Activated naive CD4-positive, alpha-beta T cell treated with anti-CD3 and anti-CD28 coated beads for 36 hours (primary cell): ENCODE measurements around the gene TFIP11. TPM values are rescaled to one million over a fixed set of nuclear protein-coding genes. Genes with fewer than 3 reads are reported as not detected.
"Not testable (repeated sequence)": the region's sequence is repeated elsewhere in the genome, so short reads cannot be mapped to it uniquely, and the experiment has no call there.

Experiments used
- CTCF ChIA-PET: fragments of 350-600 bp; sonication (Branson Sonifier 250); formaldehyde crosslinking; loops from one replicate; lab custom pipeline; 2021; ENCODE audit warnings: antibody characterized with exemption; lab: Charles Lee
- DNase-seq: peaks from one replicate; pipeline ENCODE4 v3.0.0-alpha.2; 2020
- H3K27ac Mint-ChIP-seq: one replicate; pipeline ENCODE4 v1.8.0; 2021; ENCODE audit warnings: mild to moderate bottlenecking, mixed read lengths
- H3K27me3 Mint-ChIP-seq: one replicate; pipeline ENCODE4 v1.8.0; 2021; ENCODE audit warnings: low read depth, mixed read lengths
- H3K36me3 Mint-ChIP-seq: one replicate; pipeline ENCODE4 v1.8.0; 2021; ENCODE audit warnings: low read depth, mixed read lengths
- H3K4me1 Mint-ChIP-seq: one replicate; pipeline ENCODE4 v1.8.0; 2021; ENCODE audit warnings: low read depth, mixed read lengths
- H3K4me3 Mint-ChIP-seq: one replicate; pipeline ENCODE4 v1.8.0; 2021; ENCODE audit warnings: mild to moderate bottlenecking, moderate library complexity, mixed read lengths
- H3K9me3 Mint-ChIP-seq: one replicate; pipeline ENCODE4 v1.8.0; 2021; ENCODE audit warnings: mixed read lengths
- intact Hi-C: fragments of 100-400 bp; cut with micrococcal nuclease; formaldehyde crosslinking; loops from one replicate; pipeline ENCODE4 v1.15.1; 2023
- total RNA-seq, 2 experiments: library from RNA; stranded (reverse); gene quantifications; one replicate each; pipeline ENCODE4 v1.2.3, GENCODE V29; 2021

TFIP11 gene
- total RNA-seq, 2 experiments from 2014 or later = 33.3 to 34.4 TPM

DNA sequence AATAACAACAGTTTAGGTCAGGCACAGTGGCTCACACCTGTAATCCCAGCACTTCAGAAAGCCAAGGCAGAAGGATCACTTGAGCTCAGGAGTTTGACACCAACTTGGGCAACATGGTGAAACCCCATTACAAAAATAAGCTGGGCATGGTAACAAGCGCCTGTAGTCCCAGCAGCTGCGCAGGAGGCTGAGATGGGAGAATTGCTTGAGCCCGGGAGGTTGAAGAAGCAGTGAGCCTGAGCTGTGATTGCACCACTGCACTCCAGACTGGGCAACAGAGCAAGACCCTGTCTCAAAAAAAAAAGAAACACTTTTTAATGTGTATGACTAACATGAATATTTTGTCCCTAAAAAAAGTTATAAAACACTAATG lies 24.5 kb upstream of the TFIP11 start:
- no peak overlapping the region for H3K4me3 Mint-ChIP-seq
- DNase-seq = no peak
- H3K27me3 Mint-ChIP-seq = no peaks in the 10 kb centered on the region
- peaks cover 9% of the 10 kb centered on the region for H3K36me3 Mint-ChIP-seq
- intact Hi-C loops = no loop called here
- H3K9me3 Mint-ChIP-seq = no peaks in the 10 kb centered on the region
- no peak overlapping the region for H3K27ac Mint-ChIP-seq
- H3K4me1 Mint-ChIP-seq = peaks cover 19% of the 10 kb centered on the region
- CTCF ChIA-PET = interaction anchor here (0.6 to 0.7 kb wide), 3 partner anchors 15 to 300 kb away, joined by 3 to 4 read pairs (median 3); no protein-coding TSS in a partner anchor

DNA sequence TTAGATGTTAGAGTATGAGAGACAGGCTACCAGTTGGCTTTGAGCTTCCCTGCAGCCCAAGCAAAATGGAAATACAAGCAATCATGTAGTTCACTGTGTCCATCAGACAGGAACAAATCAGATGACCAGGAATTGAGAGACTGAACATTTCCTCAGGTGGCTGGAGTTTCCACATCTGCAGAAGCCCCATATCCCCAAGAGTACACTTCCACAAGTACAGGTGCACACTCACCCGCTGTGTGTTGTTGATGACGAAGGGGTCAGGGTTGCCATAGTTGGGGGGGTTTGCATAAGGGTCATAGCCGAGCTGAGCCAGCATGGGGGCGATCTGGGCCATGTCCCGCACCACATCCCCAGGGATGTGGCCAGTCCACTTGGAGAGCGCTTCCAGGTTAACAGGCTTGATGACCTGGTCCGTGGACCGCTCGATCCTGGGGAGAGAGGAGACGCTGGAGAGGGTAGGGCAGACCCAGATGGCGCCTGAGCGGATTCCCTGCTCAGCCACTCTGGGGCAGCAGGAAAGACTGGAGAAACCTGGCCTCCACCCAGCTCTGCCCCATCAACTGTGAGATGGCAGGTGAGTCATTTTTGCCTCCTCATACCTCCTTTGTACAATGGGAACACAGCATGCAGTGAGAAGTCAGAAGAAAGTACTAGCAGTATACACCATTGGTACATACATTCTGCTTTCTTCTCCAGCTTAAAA lies 23.9 kb upstream of the TFIP11 start:
- H3K27me3 Mint-ChIP-seq = no peaks in the 10 kb centered on the region
- H3K9me3 Mint-ChIP-seq = no peaks in the 10 kb centered on the region
- no peak for DNase-seq
- intact Hi-C loops = no loop called here
- H3K36me3 Mint-ChIP-seq = peaks cover 11% of the 10 kb centered on the region
- CTCF ChIA-PET = interaction anchor here (0.6 to 0.7 kb wide), 2 partner anchors 14 to 47 kb away, joined by 3 read pairs; no protein-coding TSS in a partner anchor
- peaks cover 19% of the 10 kb centered on the region for H3K4me1 Mint-ChIP-seq
- H3K4me3 Mint-ChIP-seq = no peak overlapping the region
- H3K27ac Mint-ChIP-seq = no peak overlapping the region

DNA sequence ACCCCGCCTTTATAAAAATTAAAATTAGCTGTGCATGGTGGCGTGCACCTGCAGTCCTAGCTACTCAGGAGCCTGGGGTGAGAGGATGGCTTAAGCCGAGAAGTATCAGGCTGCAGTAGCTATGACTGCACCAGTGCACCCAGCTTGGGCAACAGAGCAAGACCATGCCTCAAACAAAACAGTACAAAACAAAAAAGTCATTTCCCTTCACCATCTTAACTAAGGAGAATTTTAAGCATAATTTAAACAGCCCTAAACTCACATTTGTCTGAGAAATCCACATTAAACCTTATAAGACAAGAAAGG lies 23.3 kb upstream of the TFIP11 start:
- peaks cover 13% of the 10 kb centered on the region for H3K36me3 Mint-ChIP-seq
- CTCF ChIA-PET = interaction anchor here (0.7 kb wide), 2 partner anchors 55 to 107 kb away, joined by 3 to 5 read pairs; no protein-coding TSS in a partner anchor
- H3K4me1 Mint-ChIP-seq = peaks cover 21% of the 10 kb centered on the region
- intact Hi-C loops = no loop called here
- no peak overlapping the region for H3K27ac Mint-ChIP-seq
- no peak overlapping the region for H3K4me3 Mint-ChIP-seq
- no peaks in the 10 kb centered on the region for H3K27me3 Mint-ChIP-seq
- no peak for DNase-seq
- H3K9me3 Mint-ChIP-seq = no peaks in the 10 kb centered on the region

DNA sequence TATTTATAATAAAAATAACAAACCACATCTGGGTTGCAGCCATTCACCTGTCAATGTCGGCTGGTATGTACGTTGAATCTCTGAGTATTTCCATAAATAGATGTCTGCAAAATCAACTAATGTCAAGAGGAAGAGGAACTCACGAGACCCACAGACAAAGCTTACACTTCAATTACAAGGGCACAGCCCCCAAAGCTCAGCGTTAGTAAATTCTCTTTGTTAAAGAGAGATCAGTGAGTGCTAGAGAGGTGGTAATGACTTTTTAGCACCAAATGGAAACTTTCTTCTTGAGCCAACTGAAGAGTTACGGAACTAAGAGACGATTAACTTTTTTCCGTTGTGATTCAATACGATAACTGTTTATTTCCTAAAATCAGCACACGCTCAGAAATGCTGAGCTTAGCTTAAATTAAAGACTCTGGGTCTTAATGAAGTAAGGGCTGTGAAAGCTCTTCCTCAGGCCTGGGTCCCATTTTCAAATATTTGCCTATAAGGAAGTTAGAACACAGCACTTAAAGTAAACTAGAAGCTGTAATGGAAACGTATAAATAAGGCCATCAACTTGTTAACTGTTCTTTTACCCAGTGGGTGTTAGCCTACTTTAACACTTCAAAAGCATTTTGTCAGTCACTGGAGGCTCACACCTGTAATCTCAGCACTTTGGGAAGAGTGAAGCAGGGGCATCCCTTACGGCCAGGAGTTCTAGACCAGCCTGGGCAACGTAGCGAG lies 22.8 kb upstream of the TFIP11 start:
- Mint-ChIP-seq H3K4me1 (peaks cover 21% of the 10 kb centered on the region), H3K9me3 (no peaks in the 10 kb centered on the region), H3K36me3 (peaks cover 11% of the 10 kb centered on the region), H3K4me3 (no peak overlapping the region), H3K27me3 (no peaks in the 10 kb centered on the region), H3K27ac (no peak overlapping the region)
- DNase-seq = no peak
- intact Hi-C loops = no loop called here
- CTCF ChIA-PET = interaction anchor here (0.7 kb wide), 2 partner anchors 54 to 107 kb away, joined by 3 to 5 read pairs; no protein-coding TSS in a partner anchor

DNA sequence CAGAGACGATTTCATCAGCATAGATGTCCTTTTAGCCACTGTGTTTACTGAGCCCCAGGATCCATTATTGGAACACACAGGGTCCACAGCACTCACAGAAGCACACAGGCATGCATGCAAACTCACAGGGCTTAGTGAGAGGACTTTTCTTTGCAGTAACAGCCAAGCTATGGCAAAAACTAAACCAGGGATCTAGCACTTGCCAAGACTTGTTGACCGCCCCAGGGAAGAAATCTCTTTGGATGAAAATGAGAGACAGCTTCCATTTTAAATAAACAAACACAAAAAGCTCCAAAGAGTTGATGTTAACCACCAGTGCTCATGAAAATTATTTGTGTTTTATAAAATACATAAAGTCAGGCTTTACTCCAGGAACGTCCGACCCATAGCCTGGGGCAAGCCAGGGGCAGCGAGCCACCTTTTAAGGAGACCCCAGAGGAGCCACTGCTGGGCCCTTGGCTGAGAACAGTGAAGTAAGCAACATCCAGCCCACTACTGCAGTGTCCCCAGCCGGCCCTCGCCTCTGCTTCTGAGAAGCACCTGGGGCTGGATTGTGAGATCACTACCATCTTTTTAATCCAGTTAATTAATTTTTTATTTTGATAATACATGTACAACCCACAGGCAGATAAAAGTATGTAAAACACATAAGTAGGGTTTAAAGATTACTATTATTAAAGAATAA lies 22.0 kb upstream of the TFIP11 start:
- no peaks in the 10 kb centered on the region for H3K9me3 Mint-ChIP-seq
- H3K36me3 Mint-ChIP-seq = peaks cover 14% of the 10 kb centered on the region
- H3K27ac Mint-ChIP-seq = no peak overlapping the region
- intact Hi-C loops = no loop called here
- no peaks in the 10 kb centered on the region for H3K27me3 Mint-ChIP-seq
- CTCF ChIA-PET = no interaction called here
- DNase-seq = no peak
- H3K4me1 Mint-ChIP-seq = peaks cover 21% of the 10 kb centered on the region
- H3K4me3 Mint-ChIP-seq = no peak overlapping the region

DNA sequence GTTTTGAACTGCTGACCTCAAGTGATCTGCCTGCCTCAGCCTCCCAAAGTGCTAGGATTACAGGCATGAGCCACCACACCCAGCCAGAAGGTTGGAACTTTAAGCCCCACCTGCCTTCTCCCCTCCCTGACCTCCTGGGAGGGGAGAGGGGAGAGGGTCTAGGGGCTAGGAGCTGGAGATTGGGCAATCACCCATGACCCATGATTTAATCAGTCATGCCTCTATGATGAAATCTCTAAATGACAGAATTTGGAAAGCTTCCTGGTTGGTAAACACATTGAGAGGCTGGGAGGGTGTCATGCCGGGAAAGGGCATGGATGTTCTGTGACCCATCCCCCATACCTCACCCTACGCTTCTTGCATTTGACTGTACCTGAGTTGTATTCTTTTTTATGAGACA lies 17.1 kb upstream of the TFIP11 start:
- DNase-seq = no peak
- peaks cover 15% of the 10 kb centered on the region for H3K36me3 Mint-ChIP-seq
- H3K27ac Mint-ChIP-seq = no peak overlapping the region
- H3K4me3 Mint-ChIP-seq = no peak overlapping the region
- peaks cover 13% of the 10 kb centered on the region for H3K4me1 Mint-ChIP-seq
- CTCF ChIA-PET = interaction anchor here (0.8 kb wide), 1 partner anchor 14 kb away, joined by 3 read pairs; no protein-coding TSS in a partner anchor
- no peaks in the 10 kb centered on the region for H3K27me3 Mint-ChIP-seq
- intact Hi-C loops = no loop called here
- H3K9me3 Mint-ChIP-seq = no peaks in the 10 kb centered on the region

DNA sequence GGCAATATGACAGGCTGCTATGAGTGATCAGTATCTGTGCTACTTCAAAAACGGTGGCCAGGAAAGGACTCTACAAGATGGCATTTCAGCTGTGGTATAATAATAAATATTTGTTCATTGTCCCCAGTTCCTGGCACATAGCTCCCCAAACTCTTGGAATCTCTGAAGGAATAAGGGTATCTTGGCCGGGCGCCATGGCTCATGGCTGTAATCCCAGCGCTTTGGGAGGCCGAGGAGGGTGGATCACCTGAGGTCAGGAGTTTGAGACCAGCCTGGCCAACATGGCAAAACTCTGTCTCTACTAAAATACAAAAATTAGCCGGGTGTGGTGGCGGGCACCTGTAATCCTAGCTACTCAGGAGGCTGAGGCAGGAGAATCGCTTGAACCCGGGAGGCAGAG lies 16.2 kb upstream of the TFIP11 start:
- H3K27me3 Mint-ChIP-seq, intact Hi-C loops, H3K27ac Mint-ChIP-seq, H3K9me3 Mint-ChIP-seq, DNase-seq, H3K4me3 Mint-ChIP-seq: not testable (repeated sequence)
- CTCF ChIA-PET = interaction anchor here (0.7 to 0.8 kb wide), 2 partner anchors 15 to 334 kb away, joined by 3 read pairs; no protein-coding TSS in a partner anchor
- peaks cover 13% of the 10 kb centered on the region for H3K4me1 Mint-ChIP-seq
- H3K36me3 Mint-ChIP-seq = peaks cover 15% of the 10 kb centered on the region

DNA sequence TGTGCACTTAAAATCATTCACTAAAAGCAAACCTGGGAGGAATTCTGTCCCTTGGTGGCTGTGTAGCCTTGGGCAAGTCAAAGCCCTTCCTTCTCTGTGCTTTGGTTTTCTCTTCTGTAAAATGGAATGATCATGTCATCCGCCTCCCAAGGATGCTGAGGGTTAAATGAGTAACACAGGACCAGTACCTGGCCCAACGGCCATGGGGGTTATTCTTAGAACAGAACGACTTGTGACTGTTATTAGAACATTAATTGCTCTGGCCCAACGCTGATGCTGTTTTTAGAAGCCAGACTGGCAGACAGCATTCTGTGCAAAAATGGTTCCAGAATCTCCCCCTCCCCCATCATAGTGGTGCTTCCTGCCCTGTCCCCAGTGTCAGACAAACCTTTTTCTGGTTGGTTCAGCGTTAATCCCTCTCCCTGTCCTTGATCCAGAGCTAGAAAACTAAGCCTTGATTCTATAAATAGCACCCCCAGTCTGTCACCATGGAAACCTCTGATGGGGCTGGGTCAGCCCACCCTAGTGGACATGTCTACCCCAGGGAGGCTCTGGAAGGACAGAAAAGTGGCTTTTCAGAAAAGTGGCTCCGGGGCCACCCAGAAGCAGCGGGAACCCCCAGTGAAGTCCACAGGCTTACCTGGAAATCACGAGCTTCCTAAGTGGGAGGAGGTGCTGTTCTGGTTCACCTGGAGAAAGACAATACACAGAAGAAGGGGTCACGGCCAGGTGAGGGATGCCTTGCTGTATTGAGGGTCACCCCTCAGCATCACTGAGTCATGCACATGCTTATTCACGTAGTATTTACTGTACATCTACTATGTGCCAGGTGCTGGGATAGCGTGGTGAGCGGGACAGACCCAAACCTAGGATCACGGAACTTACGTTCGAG lies 15.5 kb upstream of the TFIP11 start:
- Mint-ChIP-seq H3K4me1 (peaks cover 12% of the 10 kb centered on the region), H3K27me3 (no peaks in the 10 kb centered on the region), H3K4me3 (no peak overlapping the region), H3K9me3 (no peaks in the 10 kb centered on the region), H3K36me3 (peaks cover 15% of the 10 kb centered on the region), H3K27ac (no peak overlapping the region)
- CTCF ChIA-PET = interaction anchor here (0.7 kb wide), 1 partner anchor 333 kb away, joined by 3 read pairs; no protein-coding TSS in a partner anchor
- DNase-seq = no peak
- intact Hi-C loops = no loop called here

DNA sequence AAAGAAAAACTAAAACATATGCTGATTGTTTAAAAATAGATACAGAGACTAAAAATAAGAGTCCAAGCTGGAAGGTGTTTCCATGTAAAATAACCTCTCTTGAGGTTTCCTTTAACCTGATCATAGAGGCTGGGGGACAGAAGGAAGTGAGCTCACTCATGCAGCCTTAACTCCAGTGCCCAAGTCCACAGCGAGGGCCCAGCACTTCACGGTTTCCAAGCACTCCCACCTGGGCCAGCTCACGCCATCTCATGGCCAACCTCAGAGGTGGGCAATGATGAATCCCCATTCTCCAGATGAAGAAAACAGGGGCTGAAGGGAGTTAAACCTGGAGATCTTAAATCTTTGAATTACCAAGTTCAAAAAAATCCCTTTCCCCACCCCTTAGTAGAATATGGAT lies 14.9 kb upstream of the TFIP11 start:
- H3K27me3 Mint-ChIP-seq = no peaks in the 10 kb centered on the region

DNA sequence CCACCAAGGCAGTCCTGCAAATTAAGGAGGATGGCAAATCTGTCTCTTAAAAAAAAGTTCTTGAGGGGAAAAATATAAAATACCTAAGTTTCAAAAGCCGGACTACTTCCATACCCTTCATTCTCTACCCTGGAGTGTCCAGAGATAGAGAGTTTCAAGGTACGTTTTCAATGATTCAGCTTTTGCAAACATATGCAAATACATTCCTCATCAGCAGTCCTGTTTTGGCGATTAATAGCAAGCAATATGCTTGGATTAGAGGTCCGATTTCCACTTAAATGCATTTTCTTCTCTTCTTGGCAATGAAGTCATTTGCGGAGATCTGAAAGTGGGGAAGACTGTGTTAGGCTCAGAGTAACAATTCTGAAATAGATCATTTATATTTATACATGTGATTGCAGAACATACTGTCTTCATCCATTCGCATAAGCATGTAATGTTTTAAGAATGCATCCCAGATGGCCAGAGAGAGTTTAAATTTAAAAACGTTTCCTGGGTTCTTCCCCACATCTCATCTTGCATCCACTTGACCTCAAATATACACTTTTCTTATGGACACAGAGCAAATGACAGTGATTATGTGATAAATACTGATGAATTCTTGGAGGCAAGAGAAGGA lies 13.8 kb upstream of the TFIP11 start:
- intact Hi-C loops = no loop called here
- Mint-ChIP-seq H3K36me3 (peaks cover 9% of the 10 kb centered on the region), H3K9me3 (no peaks in the 10 kb centered on the region), H3K27ac (no peak overlapping the region), H3K4me1 (no peaks in the 10 kb centered on the region), H3K4me3 (no peak overlapping the region), H3K27me3 (no peaks in the 10 kb centered on the region)
- CTCF ChIA-PET = no interaction called here
- DNase-seq = no peak

More for the DNA sequence above, 14.9 kb upstream of the TFIP11 start:
- DNase-seq = no peak
- Mint-ChIP-seq H3K27ac (no peak overlapping the region), H3K36me3 (peaks cover 15% of the 10 kb centered on the region), H3K4me3 (no peak overlapping the region), H3K4me1 (peaks cover 6% of the 10 kb centered on the region), H3K9me3 (no peaks in the 10 kb centered on the region)
- intact Hi-C loops = no loop called here
- CTCF ChIA-PET = no interaction called here

DNA sequence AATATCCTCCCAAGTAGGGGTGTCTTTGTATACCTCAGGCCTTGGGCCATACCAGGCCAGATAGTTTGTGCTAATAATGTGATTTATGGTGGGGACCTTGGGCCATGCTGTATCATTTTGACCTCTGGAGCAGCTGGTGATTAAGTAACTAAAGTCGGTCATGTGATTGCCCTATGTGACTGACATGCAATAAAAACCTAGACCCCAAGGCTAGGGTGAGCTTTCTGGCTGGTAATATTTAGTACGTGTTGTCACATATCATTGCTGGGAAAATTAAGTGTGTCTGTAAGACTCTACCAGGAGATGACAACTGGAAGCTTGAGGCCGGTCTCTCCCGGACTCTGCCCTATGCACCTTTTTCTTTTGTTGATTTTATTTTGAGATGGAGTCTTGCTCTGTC lies 12.6 kb upstream of the TFIP11 start:
- Mint-ChIP-seq H3K9me3 (no peaks in the 10 kb centered on the region), H3K4me3 (no peak overlapping the region), H3K36me3 (peaks cover 5% of the 10 kb centered on the region), H3K27me3 (no peaks in the 10 kb centered on the region), H3K27ac (no peak overlapping the region), H3K4me1 (no peaks in the 10 kb centered on the region)
- CTCF ChIA-PET = no interaction called here
- DNase-seq = no peak
- intact Hi-C loops = no loop called here
